Coronary artery (tissue), 2 donors: Measurements from ENCODE around the gene AGTRAP.

Experiments used
- DNase-seq: peaks from one replicate; pipeline ENCODE4 v3.0.0-alpha.2; 2017; ENCODE audit warnings: low spot score
- H3K27ac ChIP-seq, 2 donors: fragments of 200-600 bp; sonication (generic); one replicate each; pipeline ENCODE4 v1.5.1; 2016 to 2019
- H3K4me3 ChIP-seq: fragments of 200-600 bp; sonication (generic); 2 replicates; pipeline ENCODE4 v1.5.1; 2016; ENCODE audit warnings: mild to moderate bottlenecking, moderate library complexity
- CTCF ChIP-seq: fragments of 200-600 bp; sonication (generic); IDR thresholded peaks from one replicate; pipeline ENCODE4 v1.5.1; 2019; ENCODE audit warnings: antibody characterized with exemption

The AGTRAP gene

GRCh38 chr1:11749996-11750395, 14.1 kb downstream of the AGTRAP start:
- no peak for TF ChIP-seq CTCF

GRCh38 chr1:11751087-11751486, 15.2 kb downstream of the AGTRAP start:
- no peak for DNase-seq
- no peak overlapping the region for H3K4me3 ChIP-seq
- no peak for TF ChIP-seq CTCF
- H3K27ac ChIP-seq: no peak overlapping the region

More at GRCh38 chr1:11749996-11750395, 14.1 kb downstream of the AGTRAP start:
- Histone ChIP-seq H3K27ac (no peak overlapping the region), H3K4me3 (no peak overlapping the region)
- DNase-seq: no peak

DNA sequence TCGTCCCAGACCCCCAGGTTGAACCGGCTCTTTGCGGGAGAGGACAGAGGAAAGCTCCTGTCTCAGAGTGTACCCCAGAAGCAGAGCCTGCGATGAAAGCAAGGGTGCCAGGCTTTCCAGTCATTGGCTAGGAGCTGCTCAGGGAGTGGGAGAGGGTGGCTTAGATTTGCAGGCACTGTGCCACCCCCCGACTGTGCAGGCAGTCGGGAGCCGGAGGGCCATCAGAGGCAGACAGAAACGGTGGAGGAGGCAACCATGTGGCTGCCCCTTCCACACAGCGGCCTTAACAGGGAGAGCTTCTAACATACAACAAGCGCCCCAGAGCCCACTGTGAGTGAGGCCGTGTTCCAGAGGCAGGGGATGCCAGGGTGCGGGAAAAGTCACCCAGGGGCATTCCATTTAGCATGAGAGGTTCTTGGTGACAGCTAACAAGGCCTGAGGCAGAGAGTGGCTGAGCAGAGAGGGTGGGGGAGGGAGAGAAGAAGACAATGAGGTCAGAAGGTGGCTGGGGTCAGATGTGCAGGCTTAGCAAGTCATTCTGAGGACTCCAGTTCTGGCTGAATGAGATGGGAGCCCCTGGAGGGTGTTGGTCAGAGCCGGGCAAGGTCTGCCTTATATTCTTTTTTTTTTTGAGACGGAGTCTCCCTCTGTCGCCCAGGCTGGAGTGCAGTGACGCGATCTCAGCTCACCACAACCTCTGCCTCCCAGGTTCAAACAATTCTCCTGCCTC, 16.6 kb downstream of the AGTRAP start:
- no peak for DNase-seq
- Histone ChIP-seq H3K27ac (no peak overlapping the region), H3K4me3 (no peak overlapping the region)
- no peak for TF ChIP-seq CTCF

DNA sequence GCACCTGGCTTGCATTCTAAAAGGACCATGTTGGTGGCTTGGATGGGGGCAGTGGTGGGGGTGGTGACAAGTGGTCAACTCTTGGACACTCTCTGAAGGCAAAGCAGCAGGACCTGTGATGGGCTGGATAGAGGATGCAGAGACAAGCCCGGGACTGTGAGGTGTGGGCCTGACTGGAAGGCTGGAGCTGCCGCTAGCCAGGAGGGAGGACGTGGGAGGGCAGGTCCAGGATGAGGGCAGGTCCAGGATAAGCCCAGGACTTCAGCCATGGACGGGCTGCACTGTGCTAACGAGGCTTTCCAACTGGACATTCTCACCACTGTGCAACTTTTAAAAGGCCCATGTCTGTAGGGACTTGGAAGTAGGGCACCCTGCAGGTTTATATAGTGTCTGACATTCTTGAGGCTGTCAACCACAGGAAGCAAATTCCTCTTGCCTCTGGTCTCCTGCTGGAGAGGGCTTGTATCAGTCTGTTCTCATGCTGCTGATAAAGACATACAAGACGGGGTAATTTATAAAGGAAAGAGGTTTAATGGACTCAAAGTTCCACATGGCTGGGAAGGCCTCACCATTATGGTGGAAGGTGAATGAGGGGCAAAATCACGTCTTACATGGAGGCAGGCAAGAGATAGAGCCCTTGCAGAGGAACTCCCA, 17.7 kb downstream of the AGTRAP start:
- DNase-seq: no peak
- Histone ChIP-seq H3K27ac (no peak overlapping the region), H3K4me3 (no peak overlapping the region)
- TF ChIP-seq CTCF: no peak

DNA sequence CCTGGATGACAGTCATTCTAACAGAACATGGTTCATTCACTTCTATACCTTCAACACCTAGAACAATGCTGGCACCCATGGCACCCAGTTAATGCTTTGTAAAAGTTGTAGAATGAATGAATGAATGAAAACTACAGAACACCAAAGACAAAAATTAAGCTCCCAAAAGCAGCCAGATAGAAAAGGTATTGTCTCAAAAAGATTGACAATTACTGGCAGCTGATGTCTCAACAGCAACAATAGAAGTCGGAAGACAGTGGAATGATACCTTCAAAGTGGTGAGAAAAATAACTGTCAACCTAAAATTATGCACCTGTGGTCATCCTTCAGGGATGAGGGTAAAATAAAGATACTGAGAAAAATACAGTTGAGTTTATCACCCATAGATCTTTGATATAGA, 21.1 kb downstream of the AGTRAP start:
- TF ChIP-seq CTCF: no peak
- Histone ChIP-seq H3K27ac (no peak overlapping the region), H3K4me3 (no peak overlapping the region)
- no peak for DNase-seq

DNA sequence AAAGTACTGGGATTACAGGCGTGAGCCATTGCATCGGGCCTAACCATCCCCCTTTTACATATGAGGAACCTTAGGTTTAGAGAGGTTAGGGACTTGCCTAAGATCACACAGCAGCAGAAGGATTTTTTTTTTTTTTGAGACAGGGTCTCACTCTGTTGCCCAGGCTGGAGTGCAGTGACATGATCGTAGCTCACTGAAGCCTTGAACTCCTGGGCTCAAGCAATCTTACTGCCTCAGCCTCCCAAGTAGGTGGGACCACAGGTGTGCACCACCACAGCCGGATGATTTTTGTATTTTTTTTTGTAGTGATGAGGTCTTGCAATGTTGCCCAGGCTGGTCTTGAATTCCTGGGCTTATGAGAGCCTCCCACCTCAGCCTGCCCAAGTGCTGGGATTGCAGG, 23.9 kb downstream of the AGTRAP start:
- TF ChIP-seq CTCF: no peak
- no peak overlapping the region for H3K27ac ChIP-seq
- DNase-seq: no peak
- no peak overlapping the region for H3K4me3 ChIP-seq

GRCh38 chr1:11761285-11761684, 25.3 kb downstream of the AGTRAP start:
- no peak overlapping the region for H3K4me3 ChIP-seq
- no peak overlapping the region for H3K27ac ChIP-seq
- DNase-seq: no peak
- TF ChIP-seq CTCF: no peak
